HS-5 (cell line): ENCODE data around the gene RBFA.
"Not testable (repeated sequence)": the region's sequence is repeated elsewhere in the genome, so short reads cannot be mapped to it uniquely, and the experiment has no call there.

ENCODE experiments used
- DNase-seq: peaks from one replicate; pipeline ENCODE4 v3.0.0-alpha.2; 2012; ENCODE audit warnings: low read depth

Gene RBFA

GRCh38 chr18:80034068-80034851, at the start of gene RBFA:
Gene RBFA, plus strand, starts transcription at chr18:80034434. Its CDS starts 62 bp downstream, at chr18:80034496.
- DNase-seq = peak; percentile 63

GRCh38 chr18:79985172-79985571, 49.1 kb upstream of the RBFA start:
- no peak for DNase-seq

GRCh38 chr18:79986726-79987125, 47.5 kb upstream of the RBFA start:
- no peak for DNase-seq

GRCh38 chr18:79987566-79987965, 46.7 kb upstream of the RBFA start:
- no peak for DNase-seq

GRCh38 chr18:79988071-79988450, 46.2 kb upstream of the RBFA start:
- no peak for DNase-seq

GRCh38 chr18:79988451-79989194, 45.6 kb upstream of the RBFA start, which contains the start of gene TXNL4A:
Gene TXNL4A, minus strand, starts transcription at chr18:79988563. Its CDS starts 171 bp downstream, at chr18:79988392.
- DNase-seq = peak; percentile 19

- DNase-seq = no peak
These were observed 45.1 kb upstream of the RBFA start for GRCh38 chr18:79989195-79989497.

GRCh38 chr18:79991494-79991893, 42.7 kb upstream of the RBFA start:
- no peak for DNase-seq

GRCh38 chr18:79999701-80000100, 34.5 kb upstream of the RBFA start:
- DNase-seq = not testable (repeated sequence)

- no peak for DNase-seq
These were observed 33.4 kb upstream of the RBFA start for GRCh38 chr18:80000877-80001276.

- DNase-seq = no peak
These were observed 31.8 kb upstream of the RBFA start for GRCh38 chr18:80002468-80002867.

- no peak for DNase-seq
These were observed 29.5 kb upstream of the RBFA start for GRCh38 chr18:80004600-80005342.

- DNase-seq = no peak
These were observed 27.5 kb upstream of the RBFA start for GRCh38 chr18:80006724-80007123.

GRCh38 chr18:80009661-80010550, 24.3 kb upstream of the RBFA start:
- DNase-seq = peak; percentile 77

GRCh38 chr18:80010551-80010906, 23.7 kb upstream of the RBFA start:
- DNase-seq = no peak

- DNase-seq = not testable (repeated sequence)
These were observed 22.6 kb upstream of the RBFA start for GRCh38 chr18:80011496-80012137.

GRCh38 chr18:80012714-80013113, 21.5 kb upstream of the RBFA start:
- DNase-seq = no peak

GRCh38 chr18:80022613-80023012, 11.6 kb upstream of the RBFA start:
- DNase-seq = no peak

GRCh38 chr18:80023173-80023572, 11.1 kb upstream of the RBFA start:
- DNase-seq = no peak

- DNase-seq = no peak
These were observed 7.9 kb upstream of the RBFA start for GRCh38 chr18:80026363-80026762.

- DNase-seq = peak; percentile 53
These were observed 6.5 kb upstream of the RBFA start for GRCh38 chr18:80027719-80028118.
